ENCODE data around the gene PML. TPM values are rescaled to one million over a fixed set of nuclear protein-coding genes. Genes with fewer than 3 reads are reported as not detected.

PML gene
- total RNA-seq, 1 experiment from 2014 or later: 47.7 TPM

- no peak for TF ChIP-seq STAT6 (CRISPR knock-in tag; conservative IDR thresholded peaks at IDR 0.05; ENCODE audit: low read depth)
- TF ChIP-seq RELA (CRISPR knock-in tag; IDR thresholded peaks at IDR 0.05; ENCODE audit: borderline replicate concordance): no peak
- TF ChIP-seq RORB (CRISPR knock-in tag; IDR thresholded peaks at IDR 0.05): no peak
- TF ChIP-seq NR2C2 (CRISPR knock-in tag; IDR thresholded peaks at IDR 0.05): no peak
- no peak for TF ChIP-seq E2F5 (CRISPR knock-in tag; IDR thresholded peaks at IDR 0.05)
- TF ChIP-seq ZNF425 (CRISPR knock-in tag; conservative IDR thresholded peaks at IDR 0.05): no peak
- no peak for TF ChIP-seq KAT7 (CRISPR knock-in tag; IDR thresholded peaks at IDR 0.05; ENCODE audit: borderline replicate concordance)
- TF ChIP-seq ZNF317 (CRISPR knock-in tag; IDR thresholded peaks at IDR 0.05; ENCODE audit: borderline replicate concordance, low read depth): no peak
- no peak for TF ChIP-seq OVOL2 (CRISPR knock-in tag; IDR thresholded peaks at IDR 0.05; ENCODE audit: borderline replicate concordance)
Observed at GRCh38 chr15:73951601-73952000, 42.9 kb upstream of the PML start (continued).

- Mint-ChIP-seq H3K27me3 (ENCODE audit: low read depth) (peaks cover 3% of the 10 kb centered on the region; the same call in 1 of the 2 replicates), H3K4me3 (no peak overlapping the region), H3K9me3 (no peaks in the 10 kb centered on the region), H3K27ac (no peak overlapping the region; the same call in 1 of the 2 replicates), H3K4me1 (peaks cover 10% of the 10 kb centered on the region), H3K36me3 (no peaks in the 10 kb centered on the region)
- TF ChIP-seq E2F5 (CRISPR knock-in tag; IDR thresholded peaks at IDR 0.05) (no peak), ZSCAN18 (CRISPR knock-in tag; IDR thresholded peaks at IDR 0.05) (no peak), PRDM15 (CRISPR knock-in tag; IDR thresholded peaks at IDR 0.05) (0 out of 2 replicates have a peak, but pooled peaks have one; percentile 32), ATF2 (CRISPR knock-in tag; IDR thresholded peaks at IDR 0.05; ENCODE audit: borderline replicate concordance, low read depth) (no peak), RELA (CRISPR knock-in tag; IDR thresholded peaks at IDR 0.05; ENCODE audit: borderline replicate concordance) (no peak), E2F1 (CRISPR knock-in tag; IDR thresholded peaks at IDR 0.05) (no peak), ELF4 (CRISPR knock-in tag; IDR thresholded peaks at IDR 0.05; ENCODE audit: low read depth) (no peak), ZNF425 (CRISPR knock-in tag; conservative IDR thresholded peaks at IDR 0.05) (no peak)
- DNase-seq (ENCODE audit: low spot score) (no peak), ATAC-seq (no peak)
- ChIA-PET CTCF (interaction anchor here (0.8 to 7.3 kb wide), 16 partner anchors 14 to 370 kb away, joined by 4 to 93 read pairs (median 11); partner anchors contain the start of genes LOXL1 and PML), POLR2A (no interaction called here)
Observed at GRCh38 chr15:73952171-73952912, 42.2 kb upstream of the PML start.
